K562 (cell line): ENCODE results near the gene RNF222. TPM values are rescaled to one million over a fixed set of nuclear protein-coding genes. Genes with fewer than 3 reads are reported as not detected.

ENCODE experiments used
- CREBBP ChIP-seq: IDR thresholded peaks from one replicate; pipeline ENCODE4 v1.6.1; 2012; ENCODE audit warnings: low read depth, mild to moderate bottlenecking, control low read depth, inconsistent platforms, low read length
- CSDE1 ChIP-seq, 2 experiments: fragments of 450-650 bp; IDR thresholded peaks; 2 replicates each; pipeline ENCODE4 v1.6.1; 2016; ENCODE audit warnings: mild to moderate bottlenecking in 1 of 2
- DACH1 ChIP-seq: fragments of 450-650 bp; IDR thresholded peaks from 2 replicates; pipeline ENCODE4 v1.6.1; 2018; ENCODE audit not compliant: partially characterized antibody
- FOXK2 ChIP-seq, 2 experiments: fragments of 450-650 bp; IDR thresholded peaks in 1 of 2; conservative IDR thresholded peaks in 1 of 2; 2 replicates each; pipeline ENCODE4 v1.6.1; 2016; ENCODE audit warnings: low read depth in 2 of 2, mild to moderate bottlenecking in 1 of 2
- JUND ChIP-seq, 2 experiments: IDR thresholded peaks; 2 replicates in 1 of 2; 3 replicates in 1 of 2; pipeline ENCODE4 v1.6.1; 2011; ENCODE audit warnings: borderline replicate concordance in 2 of 2, low read depth in 2 of 2, low read length in 2 of 2, improper control_type of control experiment in 1 of 2, missing biosample characterization in 1 of 2, missing genetic modification characterization in 1 of 2, missing genetic modification reagents in 1 of 2
- L3MBTL2 ChIP-seq: fragments of 450-650 bp; IDR thresholded peaks from 2 replicates; pipeline ENCODE4 v1.6.1; 2016; ENCODE audit warnings: mild to moderate bottlenecking, moderate library complexity
- MGA ChIP-seq: fragments of 450-650 bp; IDR thresholded peaks from 2 replicates; pipeline ENCODE4 v1.6.1; 2016; ENCODE audit warnings: mild to moderate bottlenecking, moderate library complexity
- MXD1 ChIP-seq: fragments of 250-450 bp; sonication (Bioruptor Pico); IDR thresholded peaks from 2 replicates; pipeline ENCODE4 v1.8.0; 2021; ENCODE audit warnings: borderline replicate concordance, mild to moderate bottlenecking, moderate library complexity; ENCODE audit not compliant: poor library complexity, severe bottlenecking
- NFIC ChIP-seq: fragments of 450-650 bp; IDR thresholded peaks from 2 replicates; pipeline ENCODE4 v1.6.1; 2017; ENCODE audit warnings: mild to moderate bottlenecking, inconsistent platforms
- ZFP30 ChIP-seq: fragments of 250-450 bp; sonication (Bioruptor Pico); IDR thresholded peaks from 2 replicates; pipeline ENCODE4 v1.8.0; 2022; ENCODE audit warnings: moderate library complexity, mild to moderate bottlenecking, inconsistent platforms, borderline replicate concordance
- ZNF592 ChIP-seq: fragments of 450-650 bp; IDR thresholded peaks from 2 replicates; pipeline ENCODE4 v1.6.1; 2017; ENCODE audit warnings: antibody characterized with exemption, mild to moderate bottlenecking
- polyA plus RNA-seq, 8 experiments: library from polyadenylated mRNA; depleted of rRNA in 4 of 8; stranded (reverse) in 5 of 8; unstranded in 3 of 8; fragments of >200 nt; fragmentation: Nextera tagmentation in 2 of 8; fragmentation: Illumina TruSeq in 1 of 8; extraction: Ambion mirVana in 2 of 8; extraction: Trizol in 1 of 8; gene quantifications; 2 replicates each; pipeline versions ENCODE4 v1.2.1 to v1.2.3, GENCODE V29; 2011 to 2014; ENCODE audit warnings: inconsistent platforms in 1 of 8, missing spikeins in 1 of 8
- total RNA-seq, 7 experiments: library from RNA; depleted of rRNA in 6 of 7; stranded (reverse); fragments of >200 nt in 6 of 7; fragmentation: Illumina TruSeq in 2 of 7; extraction: Trizol in 2 of 7; gene quantifications; 2 replicates each; pipeline versions ENCODE4 v1.2.1 to v1.2.3, GENCODE V29; 2011 to 2021; ENCODE audit warnings: low replicate concordance in 1 of 7

RNF222 gene
- total and polyA plus RNA-seq, 9 of the 15 experiments (the other 6 are each of a cell fraction or from before 2014, with no cell fraction given): not detected

- TF ChIP-seq ZNF592: peak; percentile 68
- no peak for TF ChIP-seq DACH1
- no peak for TF ChIP-seq ZFP30 (CRISPR knock-in tag)
- TF ChIP-seq NFIC: peak; percentile 55; the same call in 1 of the 2 replicates
- TF ChIP-seq JUND (IDR thresholded peaks at IDR 0.05; ENCODE audit: borderline replicate concordance, low read depth, low read length): 0 out of 2 replicates have a peak, but pooled peaks have one; percentile 13
- TF ChIP-seq JUND (tag; IDR thresholded peaks at IDR 0.05; ENCODE audit: borderline replicate concordance, low read depth, low read length): peak; percentile 36; the same call in 2 of the 3 replicates
- TF ChIP-seq FOXK2 (conservative IDR thresholded peaks at IDR 0.05 in 1 of 2, IDR thresholded peaks at IDR 0.05 in 1 of 2; ENCODE audit: low read depth in 2 of 2): no peak
- peak; percentile 94 for TF ChIP-seq L3MBTL2
- peak; percentile 84 for TF ChIP-seq MGA
- no peak for TF ChIP-seq CSDE1 (IDR thresholded peaks at IDR 0.05)
- TF ChIP-seq MXD1 (CRISPR knock-in tag): no peak
- no peak for TF ChIP-seq CREBBP
These were observed 12.7 kb downstream of the RNF222 start (continued) for GRCh38 chr17:8384801-8385378.
